ENCODE data around the gene TSR2.

TSR2 gene

GRCh38 chrX:54470054-54470760 is 30.0 kb downstream of the TSR2 start:
- TF ChIP-seq REST (IDR thresholded peaks at IDR 0.05; ENCODE audit: insufficient read depth in 1 of 2, low read depth in 2 of 2, low read length in 2 of 2) (no peak), FOXP2 (optimal IDR thresholded peaks at IDR 0.05; ENCODE audit: borderline replicate concordance, extremely low read depth, extremely low read length, insufficient read depth) (no peak), POLR2AphosphoS5 (IDR thresholded peaks at IDR 0.05; ENCODE audit: low read depth, low read length) (no peak), SIN3A (IDR thresholded peaks at IDR 0.05; ENCODE audit: borderline replicate concordance, insufficient read depth, low read length) (no peak), TAF1 (IDR thresholded peaks at IDR 0.05; ENCODE audit: borderline replicate concordance, insufficient read depth, low read length) (no peak)

- TF ChIP-seq SIN3A (IDR thresholded peaks at IDR 0.05; ENCODE audit: borderline replicate concordance, insufficient read depth, low read length), result no peak
- no peak for TF ChIP-seq FOXP2 (optimal IDR thresholded peaks at IDR 0.05; ENCODE audit: borderline replicate concordance, extremely low read depth, extremely low read length, insufficient read depth)
Measured at GRCh38 chrX:54473993-54474859, 34.0 kb downstream of the TSR2 start.

GRCh38 chrX:54479136-54480111 is 39.2 kb downstream of the TSR2 start:
- TF ChIP-seq TAF1 (IDR thresholded peaks at IDR 0.05; ENCODE audit: borderline replicate concordance, insufficient read depth, low read length) (no peak), FOXP2 (optimal IDR thresholded peaks at IDR 0.05; ENCODE audit: borderline replicate concordance, extremely low read depth, extremely low read length, insufficient read depth) (no peak), POLR2AphosphoS5 (IDR thresholded peaks at IDR 0.05; ENCODE audit: low read depth, low read length) (no peak), REST (IDR thresholded peaks at IDR 0.05; ENCODE audit: insufficient read depth in 1 of 2, low read depth in 2 of 2, low read length in 2 of 2) (no peak), SIN3A (IDR thresholded peaks at IDR 0.05; ENCODE audit: borderline replicate concordance, insufficient read depth, low read length) (no peak)

- TF ChIP-seq SIN3A (IDR thresholded peaks at IDR 0.05; ENCODE audit: borderline replicate concordance, insufficient read depth, low read length) (no peak), REST (IDR thresholded peaks at IDR 0.05; ENCODE audit: insufficient read depth in 1 of 2, low read depth in 2 of 2, low read length in 2 of 2) (no peak), TAF1 (IDR thresholded peaks at IDR 0.05; ENCODE audit: borderline replicate concordance, insufficient read depth, low read length) (no peak), POLR2AphosphoS5 (IDR thresholded peaks at IDR 0.05; ENCODE audit: low read depth, low read length) (no peak), FOXP2 (optimal IDR thresholded peaks at IDR 0.05; ENCODE audit: borderline replicate concordance, extremely low read depth, extremely low read length, insufficient read depth) (no peak)
Measured at GRCh38 chrX:54482839-54483593, 42.8 kb downstream of the TSR2 start.

All from PFSK-1 (cell line).